ENCODE results near the gene DESI2. TPM values are rescaled to one million over a fixed set of nuclear protein-coding genes. Genes with fewer than 3 reads are reported as not detected.

The DESI2 gene
- total RNA-seq, 1 donor from 2014 or later: 49.2 TPM

DNA sequence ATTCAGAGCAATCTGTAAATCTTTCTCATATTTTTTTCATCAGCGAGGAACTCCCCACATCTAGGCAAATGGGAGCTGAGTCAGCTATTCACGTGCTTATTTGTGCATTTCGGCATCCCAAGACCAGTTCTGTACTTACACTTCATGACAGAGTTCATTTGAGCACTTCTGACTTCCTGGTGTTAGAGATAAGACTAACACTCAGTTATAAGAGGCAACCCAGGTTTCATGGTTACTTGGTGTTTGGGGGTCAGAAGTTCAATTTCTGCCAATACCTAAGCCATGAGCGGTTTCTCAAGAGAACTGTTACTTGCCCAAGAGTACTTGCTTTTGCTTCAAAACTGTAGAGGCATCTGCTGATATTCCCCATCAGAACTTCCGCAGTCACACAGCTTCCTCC, 24.1 kb upstream of the DESI2 start:
- TF ChIP-seq, protein P1, sequence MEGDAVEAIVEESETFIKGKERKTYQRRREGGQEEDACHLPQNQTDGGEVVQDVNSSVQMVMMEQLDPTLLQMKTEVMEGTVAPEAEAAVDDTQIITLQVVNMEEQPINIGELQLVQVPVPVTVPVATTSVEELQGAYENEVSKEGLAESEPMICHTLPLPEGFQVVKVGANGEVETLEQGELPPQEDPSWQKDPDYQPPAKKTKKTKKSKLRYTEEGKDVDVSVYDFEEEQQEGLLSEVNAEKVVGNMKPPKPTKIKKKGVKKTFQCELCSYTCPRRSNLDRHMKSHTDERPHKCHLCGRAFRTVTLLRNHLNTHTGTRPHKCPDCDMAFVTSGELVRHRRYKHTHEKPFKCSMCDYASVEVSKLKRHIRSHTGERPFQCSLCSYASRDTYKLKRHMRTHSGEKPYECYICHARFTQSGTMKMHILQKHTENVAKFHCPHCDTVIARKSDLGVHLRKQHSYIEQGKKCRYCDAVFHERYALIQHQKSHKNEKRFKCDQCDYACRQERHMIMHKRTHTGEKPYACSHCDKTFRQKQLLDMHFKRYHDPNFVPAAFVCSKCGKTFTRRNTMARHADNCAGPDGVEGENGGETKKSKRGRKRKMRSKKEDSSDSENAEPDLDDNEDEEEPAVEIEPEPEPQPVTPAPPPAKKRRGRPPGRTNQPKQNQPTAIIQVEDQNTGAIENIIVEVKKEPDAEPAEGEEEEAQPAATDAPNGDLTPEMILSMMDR (IDR thresholded peaks at IDR 0.05; ENCODE audit: insufficient read depth, low read depth, low read length): no peak
- no peak for TF ChIP-seq EZH2 (IDR thresholded peaks at IDR 0.05; ENCODE audit: insufficient read depth, low read length)
- no peak overlapping the region for H3K4me3 ChIP-seq (ENCODE audit: insufficient read depth, low read depth, low read length)
- FAIRE-seq (no peak), DNase-seq (ENCODE audit: low read depth) (no peak)
- no peaks in the 10 kb centered on the region for H3K36me3 ChIP-seq (ENCODE audit: insufficient read depth, low read length)
- H3K27me3 Mint-ChIP-seq (ENCODE audit: low read depth, unreplicated experiment): no peaks in the 10 kb centered on the region
- H3K4me1 Mint-ChIP-seq (ENCODE audit: low read depth, unreplicated experiment): no peaks in the 10 kb centered on the region
- H3K27me3 ChIP-seq (ENCODE audit: insufficient read depth, low read length): no peaks in the 10 kb centered on the region
- no peaks in the 10 kb centered on the region for H4K20me1 ChIP-seq (ENCODE audit: insufficient read depth, low read length)
- H3K36me3 Mint-ChIP-seq (ENCODE audit: low read depth, unreplicated experiment): no peaks in the 10 kb centered on the region
- H3K27ac Mint-ChIP-seq (ENCODE audit: unreplicated experiment): no peak overlapping the region
- no peaks in the 10 kb centered on the region for H3K79me2 ChIP-seq (ENCODE audit: insufficient read depth, low read length)
- H2AFZ ChIP-seq (ENCODE audit: low read depth, low read length): no peak overlapping the region
- H3K27ac ChIP-seq (ENCODE audit: low read depth, low read length): no peak overlapping the region
- no peak overlapping the region for H3K4me3 Mint-ChIP-seq (ENCODE audit: unreplicated experiment)
- H3K4me1 ChIP-seq (ENCODE audit: insufficient read depth, low read length): no peaks in the 10 kb centered on the region
- H3K9me3 Mint-ChIP-seq (ENCODE audit: unreplicated experiment): peaks cover 1% of the 10 kb centered on the region
- H3K4me2 ChIP-seq (ENCODE audit: low read length): no peak overlapping the region
- H3K9me3 ChIP-seq (ENCODE audit: insufficient read depth, low read depth, low read length): no peaks in the 10 kb centered on the region
- H3K9ac ChIP-seq (ENCODE audit: low read length): no peak overlapping the region

DNA sequence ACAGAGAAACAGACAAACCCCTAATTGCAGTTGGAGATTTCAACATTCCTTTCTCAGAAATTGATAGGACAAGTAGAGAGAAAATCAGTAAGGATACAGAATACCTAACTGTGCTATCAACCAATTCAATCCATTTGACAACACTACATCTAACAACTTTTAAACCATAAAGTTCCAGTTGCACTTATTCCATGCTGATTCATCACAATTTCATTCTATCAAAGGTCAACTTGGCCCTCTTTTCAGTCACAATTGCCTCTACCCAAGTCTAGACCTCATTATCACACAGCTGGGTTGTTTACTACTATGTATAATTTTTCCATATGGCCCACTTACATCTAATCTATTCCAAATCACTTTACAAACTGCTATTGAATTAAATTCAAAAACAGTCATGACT, 19.8 kb upstream of the DESI2 start:
- Mint-ChIP-seq H3K4me1 (ENCODE audit: low read depth, unreplicated experiment) (no peaks in the 10 kb centered on the region), H3K4me3 (ENCODE audit: unreplicated experiment) (no peak overlapping the region), H3K27ac (ENCODE audit: unreplicated experiment) (no peak overlapping the region), H3K27me3 (ENCODE audit: low read depth, unreplicated experiment) (no peaks in the 10 kb centered on the region), H3K36me3 (ENCODE audit: low read depth, unreplicated experiment) (no peaks in the 10 kb centered on the region), H3K9me3 (ENCODE audit: unreplicated experiment) (peaks cover 1% of the 10 kb centered on the region)
- Histone ChIP-seq H3K9me3 (ENCODE audit: insufficient read depth, low read depth, low read length) (no peaks in the 10 kb centered on the region), H3K9ac (ENCODE audit: low read length) (no peak overlapping the region), H3K79me2 (ENCODE audit: insufficient read depth, low read length) (no peaks in the 10 kb centered on the region), H3K4me3 (ENCODE audit: insufficient read depth, low read depth, low read length) (no peak overlapping the region), H2AFZ (ENCODE audit: low read depth, low read length) (no peak overlapping the region), H3K4me2 (ENCODE audit: low read length) (no peak overlapping the region), H4K20me1 (ENCODE audit: insufficient read depth, low read length) (no peaks in the 10 kb centered on the region), H3K27ac (ENCODE audit: low read depth, low read length) (no peak overlapping the region), H3K4me1 (ENCODE audit: insufficient read depth, low read length) (no peaks in the 10 kb centered on the region), H3K36me3 (ENCODE audit: insufficient read depth, low read length) (no peaks in the 10 kb centered on the region), H3K27me3 (ENCODE audit: insufficient read depth, low read length) (no peaks in the 10 kb centered on the region)
- FAIRE-seq (no peak), DNase-seq (ENCODE audit: low read depth) (no peak)
- TF ChIP-seq, protein P1 (IDR thresholded peaks at IDR 0.05; ENCODE audit: insufficient read depth, low read depth, low read length): no peak
- no peak for TF ChIP-seq EZH2 (IDR thresholded peaks at IDR 0.05; ENCODE audit: insufficient read depth, low read length)

DNA sequence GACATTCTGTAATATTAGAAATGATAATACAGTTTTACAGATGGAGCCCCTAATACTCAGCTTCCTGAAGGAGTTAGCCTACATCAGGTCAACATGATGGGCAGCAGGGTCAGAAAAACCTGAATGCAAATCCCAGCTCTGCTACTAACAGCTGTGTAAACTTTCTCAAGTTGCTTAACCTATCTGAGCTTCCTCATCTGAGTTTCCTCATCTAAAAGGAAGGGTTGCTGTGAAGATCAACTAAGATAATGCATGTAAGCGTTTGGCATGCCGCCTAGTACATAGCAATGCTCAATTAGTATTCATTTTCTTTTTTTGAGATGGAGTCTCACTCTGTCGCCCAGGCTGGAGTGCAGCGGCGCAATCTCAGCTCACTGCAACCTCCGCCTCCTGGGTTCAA, 18.4 kb upstream of the DESI2 start:
- no peak overlapping the region for H3K9ac ChIP-seq (ENCODE audit: low read length)
- H3K79me2 ChIP-seq (ENCODE audit: insufficient read depth, low read length): no peaks in the 10 kb centered on the region
- H4K20me1 ChIP-seq (ENCODE audit: insufficient read depth, low read length): no peaks in the 10 kb centered on the region
- no peak overlapping the region for H3K27ac Mint-ChIP-seq (ENCODE audit: unreplicated experiment)
- no peak overlapping the region for H3K4me2 ChIP-seq (ENCODE audit: low read length)
- no peaks in the 10 kb centered on the region for H3K36me3 Mint-ChIP-seq (ENCODE audit: low read depth, unreplicated experiment)
- H3K27me3 Mint-ChIP-seq (ENCODE audit: low read depth, unreplicated experiment): no peaks in the 10 kb centered on the region
- H3K4me3 ChIP-seq (ENCODE audit: insufficient read depth, low read depth, low read length): no peak overlapping the region
- DNase-seq (ENCODE audit: low read depth) (no peak), FAIRE-seq (no peak)
- no peak for TF ChIP-seq EZH2 (IDR thresholded peaks at IDR 0.05; ENCODE audit: insufficient read depth, low read length)
- TF ChIP-seq, protein P1 (IDR thresholded peaks at IDR 0.05; ENCODE audit: insufficient read depth, low read depth, low read length): no peak
- H3K27me3 ChIP-seq (ENCODE audit: insufficient read depth, low read length): no peaks in the 10 kb centered on the region
- H3K4me3 Mint-ChIP-seq (ENCODE audit: unreplicated experiment): no peak overlapping the region
- H3K4me1 ChIP-seq (ENCODE audit: insufficient read depth, low read length): no peaks in the 10 kb centered on the region
- H3K36me3 ChIP-seq (ENCODE audit: insufficient read depth, low read length): no peaks in the 10 kb centered on the region
- H3K27ac ChIP-seq (ENCODE audit: low read depth, low read length): no peak overlapping the region
- no peaks in the 10 kb centered on the region for H3K4me1 Mint-ChIP-seq (ENCODE audit: low read depth, unreplicated experiment)
- no peaks in the 10 kb centered on the region for H3K9me3 ChIP-seq (ENCODE audit: insufficient read depth, low read depth, low read length)
- no peaks in the 10 kb centered on the region for H3K9me3 Mint-ChIP-seq (ENCODE audit: unreplicated experiment)
- no peak overlapping the region for H2AFZ ChIP-seq (ENCODE audit: low read depth, low read length)
